ENCODE data around the gene SSR1.

- TF ChIP-seq SP1 (IDR thresholded peaks at IDR 0.05), result no peak
- no peak for TF ChIP-seq YY1 (IDR thresholded peaks at IDR 0.05)
- no peak for TF ChIP-seq EGR1 (IDR thresholded peaks at IDR 0.05; ENCODE audit: low read depth in 2 of 2)
- no peak for TF ChIP-seq TAF1 (conservative IDR thresholded peaks at IDR 0.05)
- TF ChIP-seq JUND (IDR thresholded peaks at IDR 0.05), result no peak
- TF ChIP-seq ATF3 (IDR thresholded peaks at IDR 0.05), result no peak
Measured at GRCh38 chr6:7260291-7261031, 52.5 kb downstream of the SSR1 start.

All from liver (tissue), 2 donors.